Aorta (tissue), 5 donors: ENCODE results near the gene CABP1. TPM values are rescaled to one million over a fixed set of nuclear protein-coding genes. Genes with fewer than 3 reads are reported as not detected.

Experiments used
- ATAC-seq: fragments of 200-7000 bp; cut with Tn5 transposase; one replicate; pipeline ENCODE4 v1.9.1; 2022; ENCODE audit warnings: moderate library complexity; ENCODE audit not compliant: low FRiP score
- DNase-seq, 2 donors: peaks; one replicate each; pipeline ENCODE4 v3.0.0-alpha.2; 2020
- H3K27ac ChIP-seq, 2 donors: one replicate each; pipeline ENCODE4 v1.5.1; 2013; ENCODE audit warnings: low read length in 2 of 2, mild to moderate bottlenecking in 2 of 2, moderate library complexity in 2 of 2, control low read depth in 1 of 2, inconsistent platforms in 1 of 2, low read depth in 1 of 2
- H3K27me3 ChIP-seq, 2 donors: one replicate each; pipeline ENCODE4 v1.6.1; 2013; ENCODE audit warnings: control low read depth in 1 of 2, low read length in 1 of 2, mild to moderate bottlenecking in 1 of 2, moderate library complexity in 1 of 2; ENCODE audit not compliant: insufficient read depth in 2 of 2, control insufficient read depth in 1 of 2
- H3K36me3 ChIP-seq, 2 donors: one replicate each; pipeline ENCODE4 v1.6.1; 2013; ENCODE audit warnings: control low read depth in 1 of 2, low read length in 1 of 2, mild to moderate bottlenecking in 1 of 2; ENCODE audit not compliant: insufficient read depth in 2 of 2, control insufficient read depth in 1 of 2
- H3K4me1 ChIP-seq, 2 donors: one replicate each; pipeline ENCODE4 v1.6.1; 2013; ENCODE audit warnings: low read length in 2 of 2, control low read depth in 1 of 2, mild to moderate bottlenecking in 1 of 2, moderate library complexity in 1 of 2; ENCODE audit not compliant: insufficient read depth in 2 of 2, control insufficient read depth in 1 of 2
- H3K4me3 ChIP-seq, 2 donors: one replicate each; pipeline ENCODE4 v1.5.1; 2013; ENCODE audit warnings: low read length in 2 of 2, control low read depth in 1 of 2, mild to moderate bottlenecking in 1 of 2
- H3K9me3 ChIP-seq: one replicate; pipeline ENCODE4 v1.6.1; 2013; ENCODE audit warnings: mild to moderate bottlenecking, low read length; ENCODE audit not compliant: control insufficient read depth
- WGBS, 2 donors: extraction: QIAGEN DNeasy Blood & Tissue Kit; methylation state at CpG; one replicate each; pipeline ENCODE4 v1.1.7; 2013; 5-methylcytosine and 5-hydroxymethylcytosine counted together
- intact Hi-C, 2 donors: fragments of 100-400 bp; cut with DNase I; formaldehyde crosslinking; loops; one replicate each; pipeline versions ENCODE4 v1.14.2 to v1.15.0; 2022
- polyA plus RNA-seq, 2 donors: library from polyadenylated mRNA; stranded (reverse); fragments of 200-250 nt; gene quantifications; one replicate each; pipeline ENCODE4 v1.2.3, GENCODE V29; 2013
- total RNA-seq, 2 donors: library from RNA; stranded (reverse); fragmentation: NEBNext Ultra II Directional; extraction: Animal tissue kit (Norgen Biotek cat#: 25700); gene quantifications; one replicate each; pipeline ENCODE4 v1.2.1, GENCODE V29; 2021
- donor health status: healthy with polysubstance abuse.
- donor health status: Bipolar disorder and iron deficiency.
- donor health status: DM: no; HTN: no; CAD: no.
- donor health status: DM: no; HTN: no; CAD: no.
- donor health status: DM: yes; HTN: yes; CAD: no.

CABP1 gene
- total and polyA plus RNA-seq, 4 donors = 1.7 to 3.0 (median 1.7) TPM; not detected in 1

- ATAC-seq = no peak
- Histone ChIP-seq H3K4me3 (no peak overlapping the region), H3K4me1 (no peaks in the 10 kb centered on the region), H3K9me3 (no peaks in the 10 kb centered on the region), H3K27ac (no peak overlapping the region), H3K27me3 (no peaks in the 10 kb centered on the region), H3K36me3 (no peaks in the 10 kb centered on the region)
- intact Hi-C loops = loop anchor here (5.0 kb wide), 4 partner anchors 65 to 325 kb away; partner anchors contain the start of genes POP5 (in 2 of the 2) and UNC119B (in 1 of the 2)
- 83 to 88% methylated on average over 13 of the region's 13 CpGs for WGBS, 2 donors
- DNase-seq = no peak
Measured at GRCh38 chr12:120647375-120647755, 6.9 kb downstream of the CABP1 start.

GRCh38 chr12:120649442-120650232 lies 9.2 kb downstream of the CABP1 start:
- intact Hi-C loops = loop anchor here (2.0 to 5.0 kb wide), 6 partner anchors 35 to 323 kb away; partner anchors contain the start of genes POP5 (in 2 of the 2) and UNC119B (in 2 of the 2)
- Histone ChIP-seq H3K36me3 (no peaks in the 10 kb centered on the region), H3K27me3 (no peaks in the 10 kb centered on the region), H3K4me1 (no peaks in the 10 kb centered on the region), H3K27ac (no peak overlapping the region), H3K9me3 (no peaks in the 10 kb centered on the region), H3K4me3 (no peak overlapping the region)
- DNase-seq (peak in 1 of 2 donors; percentile 60), ATAC-seq (peak; percentile 5)
- 3 to 11% methylated on average over 31 to 33 of the region's 33 CpGs for WGBS, 2 donors

- Histone ChIP-seq H3K27me3 (no peaks in the 10 kb centered on the region), H3K9me3 (no peaks in the 10 kb centered on the region), H3K36me3 (no peaks in the 10 kb centered on the region), H3K27ac (no peak overlapping the region), H3K4me3 (no peak overlapping the region), H3K4me1 (no peaks in the 10 kb centered on the region)
- 71 to 74% methylated on average over 12 of the region's 12 CpGs for WGBS, 2 donors
- ATAC-seq (no peak), DNase-seq (no peak)
- intact Hi-C loops = loop anchor here in 1 of 2 donors (2.0 kb wide), 1 partner anchor 35 kb away; no protein-coding TSS in a partner anchor
Measured at GRCh38 chr12:120650233-120650690, 9.8 kb downstream of the CABP1 start.

GRCh38 chr12:120651821-120652220 lies 11.4 kb downstream of the CABP1 start:
- no peaks in the 10 kb centered on the region for H3K36me3 ChIP-seq
- WGBS, 2 donors = 76 to 80% methylated on average over 5 of the region's 5 CpGs
- DNase-seq (no peak), ATAC-seq (no peak)
- no peak overlapping the region for H3K4me3 ChIP-seq
- intact Hi-C loops = loop anchor here in 1 of 2 donors (2.0 kb wide), 1 partner anchor 33 kb away; no protein-coding TSS in a partner anchor
- H3K27ac ChIP-seq = no peak overlapping the region
- H3K9me3 ChIP-seq = no peaks in the 10 kb centered on the region
- no peaks in the 10 kb centered on the region for H3K27me3 ChIP-seq
- no peaks in the 10 kb centered on the region for H3K4me1 ChIP-seq

GRCh38 chr12:120652656-120653435 lies 12.4 kb downstream of the CABP1 start:
- Histone ChIP-seq H3K27me3 (no peaks in the 10 kb centered on the region), H3K36me3 (no peaks in the 10 kb centered on the region), H3K4me1 (no peaks in the 10 kb centered on the region), H3K27ac (peak overlapping the region; percentile 47 to 89), H3K4me3 (no peak overlapping the region), H3K9me3 (no peaks in the 10 kb centered on the region)
- ATAC-seq = no peak
- peak in 1 of 2 donors; percentile 80 for DNase-seq
- WGBS, 2 donors = 18 to 20% methylated on average over 10 of the region's 10 CpGs
- intact Hi-C loops = no loop called here

- H3K27me3 ChIP-seq = no peaks in the 10 kb centered on the region
Measured at GRCh38 chr12:120653611-120654010, 13.2 kb downstream of the CABP1 start.

GRCh38 chr12:120654656-120655055 lies 14.2 kb downstream of the CABP1 start:
- no peaks in the 10 kb centered on the region for H3K36me3 ChIP-seq
- intact Hi-C loops = loop anchor here in 1 of 2 donors (2.0 kb wide), 1 partner anchor 32 kb away; the partner anchor contains the start of gene MLEC
- no peaks in the 10 kb centered on the region for H3K9me3 ChIP-seq
- ATAC-seq (peak; percentile 86), DNase-seq (peak; percentile 85 to 92)
- WGBS, 2 donors = 12 to 16% methylated on average over 10 of the region's 10 CpGs
- H3K27ac ChIP-seq = peak overlapping the region; percentile 40 to 89
- no peak overlapping the region for H3K4me3 ChIP-seq
- H3K27me3 ChIP-seq = no peaks in the 10 kb centered on the region
- H3K4me1 ChIP-seq = no peaks in the 10 kb centered on the region

More at GRCh38 chr12:120653611-120654010, 13.2 kb downstream of the CABP1 start:
- peak overlapping the region in 1 of 2 donors; percentile 89 for H3K27ac ChIP-seq
- no peaks in the 10 kb centered on the region for H3K4me1 ChIP-seq
- WGBS, 2 donors = 87 to 88% methylated on average over 11 of the region's 11 CpGs
- no peak for ATAC-seq
- H3K9me3 ChIP-seq = no peaks in the 10 kb centered on the region
- H3K36me3 ChIP-seq = no peaks in the 10 kb centered on the region
- no peak for DNase-seq
- intact Hi-C loops = loop anchor here in 1 of 2 donors (2.0 kb wide), 1 partner anchor 33 kb away; the partner anchor contains the start of gene MLEC
- H3K4me3 ChIP-seq = no peak overlapping the region

- H3K4me1 ChIP-seq = no peaks in the 10 kb centered on the region
- DNase-seq (no peak), ATAC-seq (no peak)
- H3K4me3 ChIP-seq = no peak overlapping the region
- intact Hi-C loops = no loop called here
- H3K27me3 ChIP-seq = no peaks in the 10 kb centered on the region
- no peaks in the 10 kb centered on the region for H3K9me3 ChIP-seq
- no peaks in the 10 kb centered on the region for H3K36me3 ChIP-seq
- no peak overlapping the region for H3K27ac ChIP-seq
- 95% methylated on average over 14 of the region's 14 CpGs for WGBS, 2 donors
Measured at GRCh38 chr12:120656008-120656407, 15.6 kb downstream of the CABP1 start.
